Spinal cord (tissue), 10 donors: ENCODE data around the gene HS6ST3. TPM values are rescaled to one million over a fixed set of nuclear protein-coding genes. Genes with fewer than 3 reads are reported as not detected.

ENCODE experiments used
- DNase-seq, 6 donors: peaks; one replicate each; pipeline versions ENCODE4 v3.0.0 to v3.0.0-alpha.2; 2013 to 2015; ENCODE audit warnings: low spot score in 6 of 6, low read depth in 4 of 6
- H3K27ac ChIP-seq: one replicate; pipeline ENCODE4 v1.5.1; 2013; ENCODE audit warnings: low read depth, low read length, control low read depth
- H3K27me3 ChIP-seq: one replicate; pipeline ENCODE4 v1.6.1; 2013; ENCODE audit warnings: low read length; ENCODE audit not compliant: control insufficient read depth, insufficient read depth
- H3K36me3 ChIP-seq: one replicate; pipeline ENCODE4 v1.6.1; 2013; ENCODE audit warnings: low read length; ENCODE audit not compliant: control insufficient read depth, insufficient read depth
- H3K4me1 ChIP-seq: one replicate; pipeline ENCODE4 v1.6.1; 2013; ENCODE audit warnings: low read length; ENCODE audit not compliant: control insufficient read depth, insufficient read depth
- H3K4me3 ChIP-seq: one replicate; pipeline ENCODE4 v1.5.1; 2013; ENCODE audit warnings: low read depth, low read length, control low read depth
- H3K9me3 ChIP-seq: one replicate; pipeline ENCODE4 v1.6.1; 2013; ENCODE audit warnings: low read length; ENCODE audit not compliant: control insufficient read depth, insufficient read depth
- WGBS: methylation state at CpG from one replicate; pipeline ENCODE4 v1.1.5; 2013; ENCODE audit warnings: missing lambda C conversion rate; ENCODE audit not compliant: insufficient coverage; 5-methylcytosine and 5-hydroxymethylcytosine counted together
- polyA plus RNA-seq, 2 donors: library from polyadenylated mRNA; unstranded; fragments of 120-200 nt; gene quantifications; one replicate each; pipeline ENCODE4 v1.2.1, GENCODE V29; 2013; ENCODE audit not compliant: insufficient read length in 2 of 2
- total RNA-seq, 2 donors: library from RNA; depleted of rRNA in 1 of 2; stranded (reverse); fragments of 120-200 nt in 1 of 2; fragments of >200 nt in 1 of 2; gene quantifications; one replicate each; pipeline versions ENCODE4 v1.2.3 to v1.2.4, GENCODE V29; 2013 to 2014
- donor health status: healthy.

HS6ST3 gene
- total and polyA plus RNA-seq, 4 donors, result 7.7 to 36.2 (median 23.7) TPM

GRCh38 chr13:96783057-96783456 is 693.1 kb downstream of the HS6ST3 start:
- Histone ChIP-seq H3K27ac (no peak overlapping the region), H3K36me3 (no peaks in the 10 kb centered on the region), H3K4me1 (peaks cover 6% of the 10 kb centered on the region), H3K9me3 (no peaks in the 10 kb centered on the region), H3K4me3 (no peak overlapping the region), H3K27me3 (no peaks in the 10 kb centered on the region)
- WGBS, result no CpG with 5 or more reads among the region's 2 CpGs
- no peak for DNase-seq

GRCh38 chr13:96783511-96783910 is 693.6 kb downstream of the HS6ST3 start:
- Histone ChIP-seq H3K4me1 (peaks cover 6% of the 10 kb centered on the region), H3K36me3 (no peaks in the 10 kb centered on the region), H3K27ac (no peak overlapping the region), H3K4me3 (no peak overlapping the region), H3K9me3 (no peaks in the 10 kb centered on the region), H3K27me3 (no peaks in the 10 kb centered on the region)
- no peak for DNase-seq
- WGBS, result 90% methylated on average over 2 of the region's 3 CpGs

GRCh38 chr13:96785986-96786385 is 696.1 kb downstream of the HS6ST3 start:
- Histone ChIP-seq H3K9me3 (no peaks in the 10 kb centered on the region), H3K4me3 (no peak overlapping the region), H3K27me3 (no peaks in the 10 kb centered on the region), H3K36me3 (no peaks in the 10 kb centered on the region), H3K4me1 (peaks cover 3% of the 10 kb centered on the region), H3K27ac (no peak overlapping the region)
- no peak for DNase-seq
- 60% methylated on average over 3 of the region's 3 CpGs for WGBS

GRCh38 chr13:96792188-96792587 is 702.3 kb downstream of the HS6ST3 start:
- WGBS, result 85% methylated on average over 2 of the region's 3 CpGs
- no peak for DNase-seq
- Histone ChIP-seq H3K4me1 (peaks cover 2% of the 10 kb centered on the region), H3K27ac (no peak overlapping the region), H3K9me3 (no peaks in the 10 kb centered on the region), H3K36me3 (no peaks in the 10 kb centered on the region), H3K27me3 (no peaks in the 10 kb centered on the region), H3K4me3 (no peak overlapping the region)

GRCh38 chr13:96792736-96793403 is 703.0 kb downstream of the HS6ST3 start:
- Histone ChIP-seq H3K27ac (no peak overlapping the region), H3K36me3 (no peaks in the 10 kb centered on the region), H3K9me3 (no peaks in the 10 kb centered on the region), H3K4me1 (peaks cover 3% of the 10 kb centered on the region), H3K4me3 (no peak overlapping the region), H3K27me3 (no peaks in the 10 kb centered on the region)
- DNase-seq, result no peak
- WGBS, result 80% methylated on average over 1 of the region's 8 CpGs

GRCh38 chr13:96793404-96793755 is 703.5 kb downstream of the HS6ST3 start:
- Histone ChIP-seq H3K4me3 (no peak overlapping the region), H3K27ac (no peak overlapping the region), H3K27me3 (no peaks in the 10 kb centered on the region), H3K9me3 (no peaks in the 10 kb centered on the region), H3K36me3 (no peaks in the 10 kb centered on the region), H3K4me1 (peaks cover 3% of the 10 kb centered on the region)
- peak in 1 of 6 donors; percentile 44 for DNase-seq
- 38% methylated on average over 2 of the region's 4 CpGs for WGBS

GRCh38 chr13:96794669-96795068 is 704.8 kb downstream of the HS6ST3 start:
- no peaks in the 10 kb centered on the region for H3K27me3 ChIP-seq
- H3K36me3 ChIP-seq, result no peaks in the 10 kb centered on the region
- H3K4me3 ChIP-seq, result no peak overlapping the region
- H3K27ac ChIP-seq, result no peak overlapping the region
- H3K4me1 ChIP-seq, result peaks cover 3% of the 10 kb centered on the region
- H3K9me3 ChIP-seq, result no peaks in the 10 kb centered on the region
- DNase-seq, result no peak

GRCh38 chr13:96795670-96796069 is 705.8 kb downstream of the HS6ST3 start:
- 14% methylated on average over 1 of the region's 2 CpGs for WGBS
- Histone ChIP-seq H3K4me1 (peaks cover 3% of the 10 kb centered on the region), H3K9me3 (no peaks in the 10 kb centered on the region), H3K36me3 (no peaks in the 10 kb centered on the region), H3K4me3 (no peak overlapping the region), H3K27me3 (no peaks in the 10 kb centered on the region), H3K27ac (no peak overlapping the region)
- peak in 2 of 6 donors; percentile 49 to 64 for DNase-seq

- WGBS, result no CpG with 5 or more reads among the region's 2 CpGs
These were observed 706.3 kb downstream of the HS6ST3 start for GRCh38 chr13:96796091-96796633.

GRCh38 chr13:96797136-96797535 is 707.2 kb downstream of the HS6ST3 start:
- 27% methylated on average over 1 of the region's 1 CpG for WGBS

More at GRCh38 chr13:96796091-96796633, 706.3 kb downstream of the HS6ST3 start:
- Histone ChIP-seq H3K27me3 (no peaks in the 10 kb centered on the region), H3K36me3 (no peaks in the 10 kb centered on the region), H3K9me3 (no peaks in the 10 kb centered on the region), H3K27ac (no peak overlapping the region), H3K4me1 (peaks cover 3% of the 10 kb centered on the region), H3K4me3 (no peak overlapping the region)
- DNase-seq, result peak in 1 of 6 donors; percentile 47

More at GRCh38 chr13:96797136-96797535, 707.2 kb downstream of the HS6ST3 start:
- H3K4me3 ChIP-seq, result no peak overlapping the region
- no peaks in the 10 kb centered on the region for H3K9me3 ChIP-seq
- H3K27ac ChIP-seq, result no peak overlapping the region
- no peaks in the 10 kb centered on the region for H3K27me3 ChIP-seq
- peak in 1 of 6 donors; percentile 48 for DNase-seq
- H3K4me1 ChIP-seq, result peaks cover 3% of the 10 kb centered on the region
- no peaks in the 10 kb centered on the region for H3K36me3 ChIP-seq
